Neural crest cell (in vitro differentiated cells): ENCODE data around the gene MBD3L4. TPM values are rescaled to one million over a fixed set of nuclear protein-coding genes. Genes with fewer than 3 reads are reported as not detected.

ENCODE experiments used
- DNase-seq: peaks from one replicate; pipeline ENCODE4 v3.0.0; 2021; ENCODE audit warnings: low read depth, mixed read lengths, low spot score
- H3K27ac Mint-ChIP-seq: one replicate; pipeline ENCODE4 v1.8.0; 2021; ENCODE audit warnings: mild to moderate bottlenecking, mixed read lengths; ENCODE audit not compliant: unreplicated experiment
- H3K27me3 Mint-ChIP-seq: 2 replicates; pipeline ENCODE4 v1.8.0; 2021; ENCODE audit warnings: low read depth, mild to moderate bottlenecking, mixed read lengths
- H3K36me3 Mint-ChIP-seq: 2 replicates; pipeline ENCODE4 v1.8.0; 2021; ENCODE audit warnings: low read depth, mild to moderate bottlenecking, mixed read lengths
- H3K4me1 Mint-ChIP-seq: 2 replicates; pipeline ENCODE4 v1.8.0; 2021; ENCODE audit warnings: mixed read lengths
- H3K4me3 Mint-ChIP-seq: one replicate; pipeline ENCODE4 v1.8.0; 2021; ENCODE audit warnings: mild to moderate bottlenecking, mixed read lengths
- H3K9me3 Mint-ChIP-seq: 2 replicates; pipeline ENCODE4 v1.8.0; 2021; ENCODE audit warnings: mixed read lengths
- total RNA-seq: library from RNA; stranded (reverse); gene quantifications from 2 replicates; pipeline ENCODE4 v1.2.1, GENCODE V29; 2021
- TF ChIP-seq, protein P1 (sequence below): fragments of 200-600 bp; sonication (generic); conservative IDR thresholded peaks from 2 replicates; pipeline ENCODE4 v1.5.0; 2021; ENCODE audit warnings: antibody characterized with exemption, mild to moderate bottlenecking

The MBD3L4 gene
- total RNA-seq, 1 donor from 2014 or later = not detected

DNA sequence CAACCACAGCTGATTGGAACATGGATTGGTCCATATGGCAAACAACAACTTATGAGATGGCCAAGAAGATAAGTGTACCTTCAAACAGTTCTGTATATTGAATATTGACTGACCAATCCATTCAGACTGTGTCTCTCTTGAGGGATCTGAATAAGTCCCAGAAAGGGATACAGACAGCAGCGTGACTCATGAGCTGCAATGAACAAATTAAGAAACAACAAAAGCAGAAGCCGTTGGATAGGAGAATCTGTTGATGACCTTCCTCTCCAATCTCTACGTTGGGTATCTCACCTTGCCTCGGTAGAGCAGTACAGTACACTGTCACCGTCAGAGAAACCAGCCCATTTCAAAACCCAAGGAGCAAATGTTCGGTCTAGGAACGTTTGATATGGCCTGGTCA, 40.0 kb downstream of the MBD3L4 start:
- Mint-ChIP-seq H3K4me1 (no peaks in the 10 kb centered on the region), H3K9me3 (peaks cover 10% of the 10 kb centered on the region), H3K4me3 (no peak overlapping the region), H3K27ac (no peak overlapping the region), H3K36me3 (peaks cover 6% of the 10 kb centered on the region), H3K27me3 (peaks cover 39% of the 10 kb centered on the region)
- DNase-seq = no peak
- TF ChIP-seq, protein P1, sequence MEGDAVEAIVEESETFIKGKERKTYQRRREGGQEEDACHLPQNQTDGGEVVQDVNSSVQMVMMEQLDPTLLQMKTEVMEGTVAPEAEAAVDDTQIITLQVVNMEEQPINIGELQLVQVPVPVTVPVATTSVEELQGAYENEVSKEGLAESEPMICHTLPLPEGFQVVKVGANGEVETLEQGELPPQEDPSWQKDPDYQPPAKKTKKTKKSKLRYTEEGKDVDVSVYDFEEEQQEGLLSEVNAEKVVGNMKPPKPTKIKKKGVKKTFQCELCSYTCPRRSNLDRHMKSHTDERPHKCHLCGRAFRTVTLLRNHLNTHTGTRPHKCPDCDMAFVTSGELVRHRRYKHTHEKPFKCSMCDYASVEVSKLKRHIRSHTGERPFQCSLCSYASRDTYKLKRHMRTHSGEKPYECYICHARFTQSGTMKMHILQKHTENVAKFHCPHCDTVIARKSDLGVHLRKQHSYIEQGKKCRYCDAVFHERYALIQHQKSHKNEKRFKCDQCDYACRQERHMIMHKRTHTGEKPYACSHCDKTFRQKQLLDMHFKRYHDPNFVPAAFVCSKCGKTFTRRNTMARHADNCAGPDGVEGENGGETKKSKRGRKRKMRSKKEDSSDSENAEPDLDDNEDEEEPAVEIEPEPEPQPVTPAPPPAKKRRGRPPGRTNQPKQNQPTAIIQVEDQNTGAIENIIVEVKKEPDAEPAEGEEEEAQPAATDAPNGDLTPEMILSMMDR = no peak

DNA sequence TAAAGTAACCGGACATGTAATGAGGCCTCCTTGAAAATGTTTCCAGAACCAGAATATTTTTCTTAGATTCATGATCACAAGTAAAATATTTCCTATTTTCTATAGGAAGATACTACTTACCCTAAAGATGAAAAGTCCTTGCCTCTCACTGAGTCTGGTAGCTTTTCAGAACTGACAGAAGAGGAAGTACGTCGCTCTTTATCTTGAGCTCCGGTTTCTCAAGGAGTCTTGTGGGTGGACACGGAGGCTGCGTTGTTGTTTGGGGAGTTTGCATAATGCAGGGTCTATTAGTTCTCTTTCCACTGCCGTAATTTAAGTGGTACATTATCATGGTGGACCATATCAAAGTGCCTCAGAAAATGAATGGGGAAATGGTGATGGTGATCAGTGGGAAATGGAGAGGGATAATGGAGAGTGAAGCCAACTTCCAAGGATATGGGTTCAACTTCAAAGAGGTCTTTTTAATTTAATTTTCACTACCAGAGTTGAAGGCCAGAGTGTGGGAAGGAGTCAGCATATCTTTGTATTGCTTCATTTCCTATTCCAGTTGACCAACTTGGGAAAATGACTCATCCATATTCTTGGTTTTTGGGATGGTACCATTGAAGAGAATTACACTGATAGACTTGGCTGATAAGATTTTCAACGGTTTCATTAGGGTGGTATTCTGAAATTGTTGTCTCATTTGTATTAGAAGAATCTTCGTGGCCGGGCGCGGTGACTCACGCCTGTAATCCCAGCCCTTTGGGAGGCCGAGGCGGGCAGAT, 42.1 kb downstream of the MBD3L4 start:
- Mint-ChIP-seq H3K27me3 (peaks cover 34% of the 10 kb centered on the region), H3K4me1 (no peaks in the 10 kb centered on the region), H3K36me3 (peaks cover 8% of the 10 kb centered on the region), H3K27ac (no peak overlapping the region), H3K4me3 (no peak overlapping the region), H3K9me3 (peaks cover 13% of the 10 kb centered on the region)
- no peak for DNase-seq
- TF ChIP-seq, protein P1 = no peak

DNA sequence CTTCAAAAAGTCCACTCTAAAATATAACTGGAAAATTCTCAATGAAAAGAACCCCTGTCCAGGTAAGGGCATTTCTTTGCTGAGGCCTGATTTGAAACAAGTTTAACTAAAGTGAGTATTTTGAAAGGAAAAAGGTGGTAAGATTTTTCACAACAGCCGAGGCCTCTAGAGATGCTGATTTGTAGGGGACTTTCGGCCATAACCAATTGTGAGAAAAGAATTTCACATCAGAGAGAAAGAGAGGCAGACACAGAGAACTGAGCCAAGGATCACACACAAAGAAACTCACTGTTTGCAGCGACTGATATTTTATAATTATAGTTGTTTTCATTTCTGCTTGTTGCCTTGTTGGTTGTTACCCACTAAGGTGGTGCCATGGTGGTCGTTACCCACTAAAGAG, 43.2 kb downstream of the MBD3L4 start:
- Mint-ChIP-seq H3K9me3 (peaks cover 13% of the 10 kb centered on the region), H3K36me3 (peaks cover 8% of the 10 kb centered on the region)

DNA sequence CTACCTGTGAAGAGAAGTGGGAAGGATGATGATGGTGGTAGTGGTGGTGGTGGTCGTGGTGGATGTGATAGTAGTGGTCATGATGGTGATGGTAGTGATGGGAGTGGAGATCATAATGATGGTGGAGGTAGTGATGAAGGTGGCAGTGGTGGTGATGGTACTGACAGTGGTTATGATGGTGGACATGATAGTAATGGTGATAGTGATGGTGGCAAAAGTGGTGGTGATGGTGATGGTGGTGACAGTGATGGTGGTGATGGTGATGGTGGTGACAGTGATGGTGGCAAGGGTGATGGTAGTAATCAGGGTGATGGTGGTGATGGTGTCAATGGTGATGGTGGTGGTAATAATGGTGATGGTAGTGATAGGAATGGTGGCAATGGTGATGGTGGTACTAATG, 44.9 kb downstream of the MBD3L4 start:
- Mint-ChIP-seq H3K36me3 (peaks cover 8% of the 10 kb centered on the region), H3K9me3 (peaks cover 13% of the 10 kb centered on the region)

More for the DNA sequence above, 43.2 kb downstream of the MBD3L4 start:
- Mint-ChIP-seq H3K4me3 (no peak overlapping the region), H3K4me1 (no peaks in the 10 kb centered on the region), H3K27ac (no peak overlapping the region), H3K27me3 (peaks cover 31% of the 10 kb centered on the region)
- DNase-seq = no peak
- TF ChIP-seq, protein P1 = no peak

DNA sequence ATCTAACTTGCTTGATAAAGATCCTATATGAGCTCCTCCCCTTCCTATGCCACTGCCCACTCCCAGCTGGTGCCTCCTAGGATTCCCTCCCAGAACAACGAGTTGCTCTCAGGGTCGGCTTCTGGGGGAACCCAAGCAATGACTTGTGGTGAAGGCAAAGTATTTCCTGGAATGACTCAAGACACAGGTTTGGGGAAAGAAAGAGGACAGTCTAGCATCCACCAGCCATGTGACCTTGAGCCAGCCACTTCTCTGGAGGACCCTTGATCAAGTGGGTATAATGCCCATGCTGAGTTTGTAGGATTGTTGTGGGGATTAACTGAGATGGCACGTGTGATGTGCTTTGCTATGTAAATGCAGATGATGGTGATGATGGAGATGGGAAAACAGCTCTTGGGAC, 51.7 kb downstream of the MBD3L4 start:
- no peaks in the 10 kb centered on the region for H3K4me1 Mint-ChIP-seq
- H3K27me3 Mint-ChIP-seq = peaks cover 37% of the 10 kb centered on the region
- peaks cover 2% of the 10 kb centered on the region for H3K36me3 Mint-ChIP-seq
- no peak overlapping the region for H3K27ac Mint-ChIP-seq
- TF ChIP-seq, protein P1 = no peak
- H3K4me3 Mint-ChIP-seq = no peak overlapping the region
- peaks cover 16% of the 10 kb centered on the region for H3K9me3 Mint-ChIP-seq
- DNase-seq = no peak

More for the DNA sequence above, 44.9 kb downstream of the MBD3L4 start:
- no peak for DNase-seq
- Mint-ChIP-seq H3K27ac (no peak overlapping the region), H3K4me1 (no peaks in the 10 kb centered on the region), H3K27me3 (peaks cover 22% of the 10 kb centered on the region), H3K4me3 (no peak overlapping the region)
- TF ChIP-seq, protein P1 = no peak
